ENCODE data around the gene SAV1. TPM values are rescaled to one million over a fixed set of nuclear protein-coding genes. Genes with fewer than 3 reads are reported as not detected.

SAV1 gene
- total and polyA plus RNA-seq, 2 of the 8 experiments (the other 6 are each of a cell fraction or from before 2014, with no cell fraction given): 15.9 to 78.3 TPM

DNA sequence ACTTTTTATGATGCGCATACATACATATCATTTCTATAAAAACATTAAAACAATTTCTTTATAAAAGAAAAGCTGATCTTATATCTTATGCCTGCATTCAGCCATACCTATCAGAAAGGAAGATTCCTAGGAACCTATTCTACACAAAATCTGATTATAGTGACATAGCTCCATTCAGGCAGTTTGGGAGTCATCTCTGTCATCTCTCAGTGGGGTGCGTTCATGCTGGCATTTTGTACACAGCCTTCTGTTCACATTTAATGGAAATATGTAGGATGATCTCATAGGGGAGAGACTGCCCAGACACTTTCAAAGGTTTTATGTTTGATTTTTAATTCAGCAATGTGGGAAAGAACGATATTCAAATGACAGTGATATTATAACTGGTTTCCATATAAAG is 55.3 kb downstream of the SAV1 start (continued):
- TF ChIP-seq CEBPB (IDR thresholded peaks at IDR 0.05; ENCODE audit: low read depth, low read length) (no peak), PHF8 (conservative IDR thresholded peaks at IDR 0.05; ENCODE audit: low read depth, low read length) (no peak), YY1 (IDR thresholded peaks at IDR 0.05; ENCODE audit: low read depth, low read length) (no peak), NRF1 (IDR thresholded peaks at IDR 0.05; ENCODE audit: low read depth, low read length) (no peak), CHD1 (IDR thresholded peaks at IDR 0.05; ENCODE audit: low read depth, low read length) (no peak), SAP30 (IDR thresholded peaks at IDR 0.05; ENCODE audit: insufficient read depth, insufficient replicate concordance, low read length) (no peak), SUZ12 (IDR thresholded peaks at IDR 0.05; ENCODE audit: low read length) (no peak)
- TF ChIP-seq, protein P1, sequence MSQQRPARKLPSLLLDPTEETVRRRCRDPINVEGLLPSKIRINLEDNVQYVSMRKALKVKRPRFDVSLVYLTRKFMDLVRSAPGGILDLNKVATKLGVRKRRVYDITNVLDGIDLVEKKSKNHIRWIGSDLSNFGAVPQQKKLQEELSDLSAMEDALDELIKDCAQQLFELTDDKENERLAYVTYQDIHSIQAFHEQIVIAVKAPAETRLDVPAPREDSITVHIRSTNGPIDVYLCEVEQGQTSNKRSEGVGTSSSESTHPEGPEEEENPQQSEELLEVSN (IDR thresholded peaks at IDR 0.05): no peak

Measured in H1 (cell line).